NB4 (cell line): Measurements from ENCODE around the gene CCL26.

Experiments
- CTCF ChIP-seq: IDR thresholded peaks from one replicate; pipeline ENCODE4 v1.5.1; 2012; ENCODE audit warnings: low read depth, low read length
- MAX ChIP-seq: IDR thresholded peaks from 2 replicates; pipeline ENCODE4 v1.6.1; 2011; ENCODE audit warnings: low read depth, low read length

GRCh38 chr7:75719626-75720025 lies 52.4 kb downstream of the CCL26 start:
- TF ChIP-seq CTCF (no peak), MAX (no peak)
